SK-N-SH treated with all-trans-retinoic acid at 6 μM for 48 hours (cell line): ENCODE results near the gene CHCHD6.
A peak's percentile ranks its signal among the peaks of the same experiment; 100 is the strongest.

Experiments
- ATAC-seq: fragments of 200-7000 bp; cut with Tn5 transposase; 3 replicates; pipeline ENCODE4 v1.9.1; 2020; ENCODE audit warnings: mild to moderate bottlenecking, moderate library complexity
- ARNTL ChIP-seq: fragments of 450-650 bp; formaldehyde crosslinking; IDR thresholded peaks from 2 replicates; pipeline ENCODE4 v1.5.0; 2020; ENCODE audit warnings: low read depth, mild to moderate bottlenecking, moderate library complexity, borderline replicate concordance
- BACH2 ChIP-seq: fragments of 250-450 bp; sonication (Bioruptor Pico); IDR thresholded peaks from 2 replicates; pipeline ENCODE4 v1.9.0; 2021; ENCODE audit warnings: mild to moderate bottlenecking, borderline replicate concordance
- CREB5 ChIP-seq: fragments of 250-450 bp; sonication (Bioruptor Pico); IDR thresholded peaks from 2 replicates; pipeline ENCODE4 v1.5.1; 2020; ENCODE audit warnings: low read depth, mild to moderate bottlenecking, moderate library complexity
- CSRNP3 ChIP-seq: fragments of 250-450 bp; sonication (Bioruptor Pico); IDR thresholded peaks from 2 replicates; pipeline ENCODE4 v1.5.1; 2021; ENCODE audit warnings: mild to moderate bottlenecking, moderate library complexity
- ESRRG ChIP-seq: fragments of 250-450 bp; sonication (Bioruptor Pico); IDR thresholded peaks from 2 replicates; pipeline ENCODE4 v1.6.1; 2021; ENCODE audit warnings: mild to moderate bottlenecking
- GLIS3 ChIP-seq: fragments of 250-450 bp; sonication (Bioruptor Pico); IDR thresholded peaks from 2 replicates; pipeline ENCODE4 v1.5.0; 2020; ENCODE audit warnings: mild to moderate bottlenecking, moderate library complexity
- ISL1 ChIP-seq: fragments of 250-450 bp; sonication (Bioruptor Pico); IDR thresholded peaks from 2 replicates; pipeline ENCODE4 v2.1.2; 2022; ENCODE audit warnings: mild to moderate bottlenecking, moderate library complexity
- PPARA ChIP-seq: fragments of 250-450 bp; sonication (Bioruptor Pico); IDR thresholded peaks from 2 replicates; pipeline ENCODE4 v1.5.0; 2020; ENCODE audit warnings: mild to moderate bottlenecking, borderline replicate concordance
- RARB ChIP-seq: fragments of 250-450 bp; sonication (Bioruptor Pico); IDR thresholded peaks from 2 replicates; pipeline ENCODE4 v1.8.0; 2021; ENCODE audit warnings: mild to moderate bottlenecking, moderate library complexity
- SNAI2 ChIP-seq: fragments of 250-450 bp; sonication (Bioruptor Pico); IDR thresholded peaks from 2 replicates; pipeline ENCODE4 v1.5.0; 2020; ENCODE audit warnings: mild to moderate bottlenecking, moderate library complexity
- TCF4 ChIP-seq: fragments of 250-450 bp; sonication (Bioruptor Pico); IDR thresholded peaks from 2 replicates; pipeline ENCODE4 v1.8.0; 2021; ENCODE audit warnings: mild to moderate bottlenecking, moderate library complexity, borderline replicate concordance
- TOX ChIP-seq: fragments of 250-450 bp; sonication (Bioruptor Pico); IDR thresholded peaks from 2 replicates; pipeline ENCODE4 v1.8.0; 2021; ENCODE audit warnings: mild to moderate bottlenecking, moderate library complexity, borderline replicate concordance
- ZC3H10 ChIP-seq: fragments of 250-450 bp; sonication (Bioruptor Pico); IDR thresholded peaks from 2 replicates; pipeline ENCODE4 v1.5.1; 2021; ENCODE audit warnings: mild to moderate bottlenecking, moderate library complexity
- ZFP30 ChIP-seq: fragments of 450-650 bp; formaldehyde crosslinking; IDR thresholded peaks from 2 replicates; pipeline ENCODE4 v1.5.0; 2022; ENCODE audit warnings: mild to moderate bottlenecking, moderate library complexity
- ZNF70 ChIP-seq: fragments of 450-650 bp; formaldehyde crosslinking; IDR thresholded peaks from 2 replicates; pipeline ENCODE4 v1.5.0; 2020; ENCODE audit warnings: mild to moderate bottlenecking, moderate library complexity
- ZNF8 ChIP-seq: fragments of 450-650 bp; formaldehyde crosslinking; IDR thresholded peaks from 2 replicates; pipeline ENCODE4 v1.5.0; 2020; ENCODE audit warnings: mild to moderate bottlenecking, moderate library complexity
- TF ChIP-seq, protein P1 (sequence below): fragments of 250-450 bp; sonication (Bioruptor Pico); IDR thresholded peaks from 2 replicates; pipeline ENCODE4 v1.5.0; 2020; ENCODE audit warnings: mild to moderate bottlenecking, moderate library complexity
- TF ChIP-seq, protein P2 (sequence below): fragments of 250-450 bp; sonication (Bioruptor Pico); IDR thresholded peaks from 2 replicates; pipeline ENCODE4 v1.8.0; 2021; ENCODE audit warnings: low read depth, mild to moderate bottlenecking, moderate library complexity, borderline replicate concordance

Gene CHCHD6

DNA sequence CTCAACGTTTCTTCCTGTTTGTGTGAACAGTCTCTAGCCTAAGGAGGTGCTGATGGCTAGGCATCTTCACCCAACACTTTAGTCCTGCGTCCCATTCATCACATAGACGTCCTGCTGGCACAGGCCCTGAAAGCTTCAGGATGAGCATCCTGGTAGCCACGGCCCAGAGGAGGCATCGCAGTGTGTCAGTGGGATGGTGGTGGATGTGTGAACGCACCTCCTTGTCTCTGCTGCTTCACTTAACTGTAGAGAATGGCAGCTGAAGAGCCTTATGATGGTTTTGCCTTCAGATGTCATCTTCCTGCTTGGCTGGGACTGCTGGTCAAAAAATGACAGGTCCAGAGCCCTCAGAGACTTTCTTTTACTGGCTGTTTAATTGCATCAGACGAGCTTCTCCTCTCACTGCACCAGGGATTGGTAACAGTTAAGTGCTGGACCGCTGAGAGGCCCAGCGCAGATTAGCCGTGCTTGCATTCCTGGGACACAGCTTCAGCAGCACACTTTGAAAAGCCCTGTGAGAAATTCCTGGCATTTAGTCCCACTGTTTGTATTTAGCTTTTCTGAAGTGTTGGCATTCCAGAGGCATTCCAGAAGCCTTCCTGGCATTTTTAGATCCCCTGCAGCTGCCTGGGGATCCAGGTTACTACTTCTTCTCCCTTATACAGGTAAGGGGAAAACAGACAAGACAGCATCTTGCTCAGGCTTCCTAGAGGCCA lies 146.5 kb downstream of the CHCHD6 start:
- TF ChIP-seq ZNF8 (CRISPR knock-in tag) (no peak), ZC3H10 (CRISPR knock-in tag) (no peak)
- peak; percentile 92 for ATAC-seq

- TF ChIP-seq PPARA (CRISPR knock-in tag): no peak
- no peak for TF ChIP-seq TCF4
- no peak for ATAC-seq
Measured at GRCh38 chr3:126851382-126851781, 147.3 kb downstream of the CHCHD6 start.

DNA sequence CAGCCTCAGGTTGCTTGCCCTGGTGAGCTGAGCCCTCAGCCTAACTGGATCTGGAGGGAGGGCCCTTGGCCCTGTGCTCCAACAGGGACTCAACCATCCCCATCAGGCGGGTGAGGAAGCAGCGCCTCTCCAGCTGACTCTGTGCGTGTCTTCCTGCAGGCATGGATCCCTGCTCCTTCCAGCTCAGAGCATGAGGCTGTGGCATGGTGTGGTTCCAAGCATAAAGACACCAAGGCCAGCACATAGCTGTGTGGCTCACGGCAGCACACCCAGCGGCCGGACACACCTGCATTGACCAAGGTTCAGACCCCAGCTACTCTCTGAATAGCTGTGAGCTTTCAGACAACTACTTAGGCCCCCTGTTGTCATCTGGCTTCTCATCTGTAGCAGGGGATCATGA lies 147.9 kb downstream of the CHCHD6 start:
- TF ChIP-seq ESRRG (CRISPR knock-in tag) (no peak), ZFP30 (CRISPR knock-in tag) (no peak)
- TF ChIP-seq, all 23 proteins: peak for 0
- no peak for ATAC-seq

- ATAC-seq: no peak
- no peak for TF ChIP-seq PPARA (CRISPR knock-in tag)
- TF ChIP-seq GLIS3 (CRISPR knock-in tag): no peak
Measured at GRCh38 chr3:126852511-126852910, 148.5 kb downstream of the CHCHD6 start.

GRCh38 chr3:126854666-126855065 lies 150.6 kb downstream of the CHCHD6 start:
- no peak for TF ChIP-seq ISL1 (CRISPR knock-in tag)
- TF ChIP-seq PPARA (CRISPR knock-in tag): no peak
- TF ChIP-seq, protein P1, sequence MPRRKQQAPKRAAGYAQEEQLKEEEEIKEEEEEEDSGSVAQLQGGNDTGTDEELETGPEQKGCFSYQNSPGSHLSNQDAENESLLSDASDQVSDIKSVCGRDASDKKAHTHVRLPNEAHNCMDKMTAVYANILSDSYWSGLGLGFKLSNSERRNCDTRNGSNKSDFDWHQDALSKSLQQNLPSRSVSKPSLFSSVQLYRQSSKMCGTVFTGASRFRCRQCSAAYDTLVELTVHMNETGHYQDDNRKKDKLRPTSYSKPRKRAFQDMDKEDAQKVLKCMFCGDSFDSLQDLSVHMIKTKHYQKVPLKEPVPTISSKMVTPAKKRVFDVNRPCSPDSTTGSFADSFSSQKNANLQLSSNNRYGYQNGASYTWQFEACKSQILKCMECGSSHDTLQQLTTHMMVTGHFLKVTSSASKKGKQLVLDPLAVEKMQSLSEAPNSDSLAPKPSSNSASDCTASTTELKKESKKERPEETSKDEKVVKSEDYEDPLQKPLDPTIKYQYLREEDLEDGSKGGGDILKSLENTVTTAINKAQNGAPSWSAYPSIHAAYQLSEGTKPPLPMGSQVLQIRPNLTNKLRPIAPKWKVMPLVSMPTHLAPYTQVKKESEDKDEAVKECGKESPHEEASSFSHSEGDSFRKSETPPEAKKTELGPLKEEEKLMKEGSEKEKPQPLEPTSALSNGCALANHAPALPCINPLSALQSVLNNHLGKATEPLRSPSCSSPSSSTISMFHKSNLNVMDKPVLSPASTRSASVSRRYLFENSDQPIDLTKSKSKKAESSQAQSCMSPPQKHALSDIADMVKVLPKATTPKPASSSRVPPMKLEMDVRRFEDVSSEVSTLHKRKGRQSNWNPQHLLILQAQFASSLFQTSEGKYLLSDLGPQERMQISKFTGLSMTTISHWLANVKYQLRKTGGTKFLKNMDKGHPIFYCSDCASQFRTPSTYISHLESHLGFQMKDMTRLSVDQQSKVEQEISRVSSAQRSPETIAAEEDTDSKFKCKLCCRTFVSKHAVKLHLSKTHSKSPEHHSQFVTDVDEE (CRISPR knock-in tag): no peak
- no peak for TF ChIP-seq ARNTL (CRISPR knock-in tag)
- TF ChIP-seq CSRNP3 (CRISPR knock-in tag): no peak
- no peak for TF ChIP-seq ZNF8 (CRISPR knock-in tag)
- no peak for TF ChIP-seq ZNF70 (CRISPR knock-in tag)
- TF ChIP-seq CREB5 (CRISPR knock-in tag): no peak
- no peak for TF ChIP-seq SNAI2
- no peak for TF ChIP-seq TCF4
- TF ChIP-seq RARB (CRISPR knock-in tag): no peak
- TF ChIP-seq, protein P2, sequence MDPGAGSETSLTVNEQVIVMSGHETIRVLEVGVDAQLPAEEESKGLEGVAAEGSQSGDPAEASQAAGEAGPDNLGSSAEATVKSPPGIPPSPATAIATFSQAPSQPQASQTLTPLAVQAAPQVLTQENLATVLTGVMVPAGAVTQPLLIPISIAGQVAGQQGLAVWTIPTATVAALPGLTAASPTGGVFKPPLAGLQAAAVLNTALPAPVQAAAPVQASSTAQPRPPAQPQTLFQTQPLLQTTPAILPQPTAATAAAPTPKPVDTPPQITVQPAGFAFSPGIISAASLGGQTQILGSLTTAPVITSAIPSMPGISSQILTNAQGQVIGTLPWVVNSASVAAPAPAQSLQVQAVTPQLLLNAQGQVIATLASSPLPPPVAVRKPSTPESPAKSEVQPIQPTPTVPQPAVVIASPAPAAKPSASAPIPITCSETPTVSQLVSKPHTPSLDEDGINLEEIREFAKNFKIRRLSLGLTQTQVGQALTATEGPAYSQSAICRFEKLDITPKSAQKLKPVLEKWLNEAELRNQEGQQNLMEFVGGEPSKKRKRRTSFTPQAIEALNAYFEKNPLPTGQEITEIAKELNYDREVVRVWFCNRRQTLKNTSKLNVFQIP (CRISPR knock-in tag): no peak
- TF ChIP-seq TOX (CRISPR knock-in tag): no peak
- no peak for TF ChIP-seq GLIS3 (CRISPR knock-in tag)
- no peak for TF ChIP-seq BACH2 (CRISPR knock-in tag)
- TF ChIP-seq ZFP30 (CRISPR knock-in tag): no peak
- TF ChIP-seq ESRRG (CRISPR knock-in tag): no peak
- no peak for TF ChIP-seq ZC3H10 (CRISPR knock-in tag)
- no peak for ATAC-seq
